ENCODE results near the gene PCYT1B. TPM values are rescaled to one million over a fixed set of nuclear protein-coding genes. Genes with fewer than 3 reads are reported as not detected.
"Not testable (repeated sequence)": the region's sequence is repeated elsewhere in the genome, so short reads cannot be mapped to it uniquely, and the experiment has no call there.

PCYT1B gene
- total RNA-seq, 1 donor from 2014 or later, result not detected

- no peak for DNase-seq (ENCODE audit: extremely low read depth, low read depth, low spot score)
Observed at GRCh38 chrX:24646745-24647182, 383 bp downstream of the PCYT1B start.

GRCh38 chrX:24646006-24646405 is 1.1 kb downstream of the PCYT1B start:
- no peak for DNase-seq (ENCODE audit: extremely low read depth, low read depth, low spot score)

GRCh38 chrX:24643116-24643515 is 4.0 kb downstream of the PCYT1B start:
- no peak for DNase-seq (ENCODE audit: extremely low read depth, low read depth, low spot score)

GRCh38 chrX:24629701-24630100 is 17.4 kb downstream of the PCYT1B start:
- DNase-seq (ENCODE audit: extremely low read depth, low read depth, low spot score), result no peak

- DNase-seq (ENCODE audit: extremely low read depth, low read depth, low spot score), result no peak
Observed at GRCh38 chrX:24619647-24620046, 27.5 kb downstream of the PCYT1B start.

GRCh38 chrX:24610516-24610915 is 36.6 kb downstream of the PCYT1B start:
- no peak for DNase-seq (ENCODE audit: extremely low read depth, low read depth, low spot score)

GRCh38 chrX:24607616-24608015 is 39.5 kb downstream of the PCYT1B start:
- no peak for DNase-seq (ENCODE audit: extremely low read depth, low read depth, low spot score)

GRCh38 chrX:24605941-24606340 is 41.2 kb downstream of the PCYT1B start:
- DNase-seq (ENCODE audit: extremely low read depth, low read depth, low spot score), result not testable (repeated sequence)

- no peak for DNase-seq (ENCODE audit: extremely low read depth, low read depth, low spot score)
Observed at GRCh38 chrX:24603191-24603590, 44.0 kb downstream of the PCYT1B start.

- DNase-seq (ENCODE audit: extremely low read depth, low read depth, low spot score), result no peak
Observed at GRCh38 chrX:24601858-24602257, 45.3 kb downstream of the PCYT1B start.

GRCh38 chrX:24594501-24594900 is 52.6 kb downstream of the PCYT1B start:
- no peak for DNase-seq (ENCODE audit: extremely low read depth, low read depth, low spot score)

- no peak for DNase-seq (ENCODE audit: extremely low read depth, low read depth, low spot score)
Observed at GRCh38 chrX:24590111-24590510, 57.0 kb downstream of the PCYT1B start.

GRCh38 chrX:24577091-24577490 is 70.1 kb downstream of the PCYT1B start:
- no peak for DNase-seq (ENCODE audit: extremely low read depth, low read depth, low spot score)

- DNase-seq (ENCODE audit: extremely low read depth, low read depth, low spot score), result no peak
Observed at GRCh38 chrX:24575496-24575895, 71.7 kb downstream of the PCYT1B start.

GRCh38 chrX:24574743-24575142 is 72.4 kb downstream of the PCYT1B start:
- DNase-seq (ENCODE audit: extremely low read depth, low read depth, low spot score), result no peak

GRCh38 chrX:24567169-24567568 is 80.0 kb downstream of the PCYT1B start:
- no peak for DNase-seq (ENCODE audit: extremely low read depth, low read depth, low spot score)

- no peak for DNase-seq (ENCODE audit: extremely low read depth, low read depth, low spot score)
Observed at GRCh38 chrX:24566240-24566639, 80.9 kb downstream of the PCYT1B start.

- DNase-seq (ENCODE audit: extremely low read depth, low read depth, low spot score), result no peak
Observed at GRCh38 chrX:24563291-24564010, 83.7 kb downstream of the PCYT1B start.

GRCh38 chrX:24561121-24561520 is 86.0 kb downstream of the PCYT1B start:
- DNase-seq (ENCODE audit: extremely low read depth, low read depth, low spot score), result no peak

GRCh38 chrX:24553011-24553410 is 94.1 kb downstream of the PCYT1B start:
- DNase-seq (ENCODE audit: extremely low read depth, low read depth, low spot score), result no peak

- DNase-seq (ENCODE audit: extremely low read depth, low read depth, low spot score), result no peak
Observed at GRCh38 chrX:24550166-24550565, 97.0 kb downstream of the PCYT1B start.

- DNase-seq (ENCODE audit: extremely low read depth, low read depth, low spot score), result no peak
Observed at GRCh38 chrX:24547961-24548360, 99.2 kb downstream of the PCYT1B start.

GRCh38 chrX:24542756-24543155 is 104.4 kb downstream of the PCYT1B start:
- DNase-seq (ENCODE audit: extremely low read depth, low read depth, low spot score), result peak; percentile 50

All from glomerular endothelial cell (primary cell).